ENCODE data around the gene SULT4A1. TPM values are rescaled to one million over a fixed set of nuclear protein-coding genes. Genes with fewer than 3 reads are reported as not detected.

Gene SULT4A1
- total RNA-seq, 1 donor from 2014 or later: not detected

DNA sequence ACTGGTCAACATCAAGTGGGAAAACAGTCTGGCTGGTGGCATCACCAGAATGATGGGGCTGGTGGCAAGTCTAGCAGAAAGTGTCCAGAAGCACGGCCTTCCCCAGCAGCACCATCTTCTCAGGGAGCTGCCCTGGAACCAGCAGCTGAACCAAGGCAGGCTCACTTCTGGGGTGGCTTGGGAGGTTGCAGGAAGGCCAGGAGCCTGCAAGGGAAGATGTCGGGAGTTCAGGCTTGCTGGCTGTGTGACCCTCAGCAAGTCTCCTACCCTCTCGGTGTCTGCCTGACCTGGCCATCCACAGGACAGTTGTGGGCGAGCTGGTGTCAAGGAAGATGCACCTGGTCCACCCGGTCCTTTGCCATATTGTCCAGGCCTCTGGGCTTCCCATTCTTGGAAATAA lies 31.8 kb upstream of the SULT4A1 start:
- DNase-seq (peak; percentile 47), ATAC-seq (no peak)
- intact Hi-C loops (cut with DNase I): no loop called here
- Histone ChIP-seq H3K9me3 (no peaks in the 10 kb centered on the region), H3K4me3 (no peak overlapping the region), H3K27me3 (peaks cover 47% of the 10 kb centered on the region), H3K36me3 (no peaks in the 10 kb centered on the region), H3K4me1 (no peaks in the 10 kb centered on the region), H3K27ac (no peak overlapping the region)
- no peak for TF ChIP-seq CTCF (IDR thresholded peaks at IDR 0.05)

GRCh38 chr22:43893266-43893665 lies 31.0 kb upstream of the SULT4A1 start:
- TF ChIP-seq CTCF (IDR thresholded peaks at IDR 0.05): no peak
- H3K36me3 ChIP-seq: no peaks in the 10 kb centered on the region
- H3K9me3 ChIP-seq: no peaks in the 10 kb centered on the region
- no peak overlapping the region for H3K4me3 ChIP-seq
- peak; percentile 38 for DNase-seq
- H3K27ac ChIP-seq: no peak overlapping the region
- ATAC-seq: no peak
- H3K27me3 ChIP-seq: peaks cover 51% of the 10 kb centered on the region
- no peaks in the 10 kb centered on the region for H3K4me1 ChIP-seq
- intact Hi-C loops (cut with DNase I): no loop called here

DNA sequence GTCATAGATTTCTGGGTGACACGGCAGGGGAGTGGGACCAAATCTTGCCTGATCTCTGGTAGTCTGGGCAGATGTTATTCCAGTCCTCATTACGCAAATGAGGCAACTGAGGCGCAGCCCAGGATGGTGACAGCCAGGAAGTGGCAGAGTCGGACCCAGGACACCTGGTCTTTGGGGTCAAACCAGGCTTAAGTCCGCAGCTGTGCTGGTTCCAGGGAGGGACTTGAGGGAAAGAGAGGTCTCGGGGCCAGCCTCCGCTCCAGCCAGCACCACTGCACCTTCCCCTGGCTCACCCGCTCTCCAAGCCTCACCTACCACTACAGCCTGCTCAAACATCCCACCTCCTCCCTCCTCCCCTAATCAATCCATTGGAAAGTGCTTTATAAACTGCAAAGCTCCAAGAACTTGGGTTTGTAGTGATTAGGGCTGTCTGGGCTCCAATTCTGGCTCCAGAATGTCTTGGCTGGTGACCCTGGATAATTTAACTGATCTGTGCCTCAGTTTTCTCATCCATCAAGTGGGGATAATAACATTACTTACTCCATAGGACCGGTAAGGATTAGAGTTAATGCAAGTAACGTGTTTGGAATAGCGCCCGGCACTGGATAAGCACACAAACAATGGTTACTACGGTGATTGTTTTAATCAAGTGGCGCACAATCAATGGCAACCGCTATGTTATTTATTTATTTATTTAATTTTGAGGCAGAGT lies 30.0 kb upstream of the SULT4A1 start:
- intact Hi-C loops (cut with DNase I): no loop called here
- H3K27me3 ChIP-seq: peaks cover 51% of the 10 kb centered on the region
- H3K4me3 ChIP-seq: no peak overlapping the region
- peak; percentile 38 for DNase-seq
- no peaks in the 10 kb centered on the region for H3K9me3 ChIP-seq
- TF ChIP-seq CTCF (IDR thresholded peaks at IDR 0.05): no peak
- H3K4me1 ChIP-seq: no peaks in the 10 kb centered on the region
- no peak for ATAC-seq
- no peak overlapping the region for H3K27ac ChIP-seq
- no peaks in the 10 kb centered on the region for H3K36me3 ChIP-seq

- no peak for TF ChIP-seq CTCF (IDR thresholded peaks at IDR 0.05)
- peaks cover 51% of the 10 kb centered on the region for H3K27me3 ChIP-seq
Measured at GRCh38 chr22:43891360-43892182, 29.3 kb upstream of the SULT4A1 start, which contains the start of gene PNPLA5. TSS of gene PNPLA5 (minus strand) at chr22:43892013. CDS start at chr22:43891880, 133 bp downstream.

DNA sequence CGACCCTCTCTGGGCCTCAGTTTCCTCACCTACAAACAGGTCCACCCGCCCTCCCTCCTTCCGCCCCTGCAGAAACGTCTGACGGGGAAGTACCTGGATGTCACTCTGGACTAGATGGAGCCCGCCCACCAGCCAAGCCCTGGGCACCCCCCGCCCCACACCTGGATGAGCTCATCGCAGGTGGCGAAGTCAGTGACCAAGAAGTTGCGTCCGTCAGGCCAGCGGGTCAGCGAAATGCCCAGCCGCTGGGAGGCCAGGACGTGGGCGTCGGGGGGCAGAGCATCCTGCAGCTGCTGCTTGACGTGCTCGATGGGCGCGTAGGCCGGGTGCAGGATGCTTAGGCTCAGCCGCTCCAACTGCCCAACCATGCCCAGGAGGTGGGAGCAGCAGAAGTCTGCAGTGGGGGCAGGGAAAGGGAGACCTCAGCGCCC lies 28.6 kb upstream of the SULT4A1 start:
- H3K27me3 ChIP-seq: peaks cover 51% of the 10 kb centered on the region
- H3K36me3 ChIP-seq: no peaks in the 10 kb centered on the region
- TF ChIP-seq CTCF (IDR thresholded peaks at IDR 0.05): no peak
- no peak overlapping the region for H3K4me3 ChIP-seq
- no peaks in the 10 kb centered on the region for H3K4me1 ChIP-seq
- ATAC-seq (no peak), DNase-seq (peak; percentile 53)
- no peak overlapping the region for H3K27ac ChIP-seq
- intact Hi-C loops (cut with DNase I): no loop called here
- H3K9me3 ChIP-seq: no peaks in the 10 kb centered on the region

More at GRCh38 chr22:43891360-43892182, 29.3 kb upstream of the SULT4A1 start, which contains the start of gene PNPLA5:
- ATAC-seq (no peak), DNase-seq (peak; percentile 68)
- Histone ChIP-seq H3K27ac (no peak within 1 kb of the TSS), H3K4me1 (no peaks in the 10 kb centered on the region), H3K9me3 (no peaks in the 10 kb centered on the region), H3K36me3 (no peaks in the 10 kb centered on the region), H3K4me3 (no peak within 1 kb of the TSS)
- intact Hi-C loops (cut with DNase I): no loop called here

Data from upper lobe of right lung (tissue), 1 donor.